Common myeloid progenitor, CD34-positive (primary cell): ENCODE data around the gene NMRK2. TPM values are rescaled to one million over a fixed set of nuclear protein-coding genes. Genes with fewer than 3 reads are reported as not detected.
A peak's percentile ranks its signal among the peaks of the same experiment; 100 is the strongest.
"Not testable (repeated sequence)": the region's sequence is repeated elsewhere in the genome, so short reads cannot be mapped to it uniquely, and the experiment has no call there.

Experiments used
- CTCF ChIA-PET: fragments of 350-600 bp; sonication (Branson Sonifier 250); formaldehyde crosslinking; loops from one replicate; lab custom pipeline; 2021; ENCODE audit warnings: antibody characterized with exemption; lab: Charles Lee
- POLR2A ChIA-PET: fragments of 350-600 bp; sonication (Branson Sonifier 250); formaldehyde crosslinking; loops from one replicate; lab custom pipeline; 2021; ENCODE audit warnings: antibody characterized with exemption; lab: Charles Lee
- DNase-seq, 3 donors: peaks; one replicate each; pipeline versions ENCODE4 v3.0.0 to v3.0.0-alpha.2; 2013
- H3K27ac ChIP-seq, 2 experiments: 1 replicate in 1 of 2; 2 replicates in 1 of 2; pipeline ENCODE4 v1.7.0; 2013; ENCODE audit warnings: inconsistent platforms in 2 of 2, low read length in 2 of 2, mild to moderate bottlenecking in 2 of 2, low read depth in 1 of 2, moderate library complexity in 1 of 2; ENCODE audit not compliant: severe bottlenecking in 2 of 2, insufficient read depth in 1 of 2, poor library complexity in 1 of 2
- H3K27me3 ChIP-seq, 5 experiments: replicated peaks in 2 of 5; 1 replicate in 3 of 5; 2 replicates in 2 of 5; pipeline versions ENCODE4 v1.6.1 to v1.7.0; 2013; ENCODE audit warnings: low read length in 4 of 5, mild to moderate bottlenecking in 2 of 5, moderate library complexity in 2 of 5, inconsistent platforms in 1 of 5; ENCODE audit not compliant: insufficient read depth in 5 of 5, control insufficient read depth in 4 of 5
- H3K36me3 ChIP-seq, 4 experiments: 1 replicate in 2 of 4; 2 replicates in 2 of 4; pipeline versions ENCODE4 v1.6.1 to v1.7.0; 2013; ENCODE audit warnings: low read length in 3 of 4, control low read depth in 1 of 4, mild to moderate bottlenecking in 1 of 4; ENCODE audit not compliant: control insufficient read depth in 4 of 4, insufficient read depth in 4 of 4
- H3K4me1 ChIP-seq, 4 experiments: 1 replicate in 3 of 4; 2 replicates in 1 of 4; pipeline versions ENCODE4 v1.6.1 to v1.7.1; 2013; ENCODE audit warnings: low read length in 3 of 4, mild to moderate bottlenecking in 3 of 4, control low read depth in 1 of 4, inconsistent platforms in 1 of 4, moderate library complexity in 1 of 4; ENCODE audit not compliant: control insufficient read depth in 4 of 4, insufficient read depth in 4 of 4; ENCODE audit errors: control extremely low read depth in 1 of 4
- H3K4me3 ChIP-seq, 7 experiments: 1 replicate in 4 of 7; 2 replicates in 3 of 7; pipeline versions ENCODE4 v1.5.1 to v1.7.0; 2013; ENCODE audit warnings: mild to moderate bottlenecking in 7 of 7, low read length in 6 of 7, moderate library complexity in 6 of 7, inconsistent platforms in 2 of 7, low read depth in 2 of 7, control low read depth in 1 of 7; ENCODE audit not compliant: insufficient read depth in 4 of 7, control insufficient read depth in 1 of 7; ENCODE audit errors: extremely low read depth in 1 of 7
- H3K9me3 ChIP-seq, 5 experiments: 1 replicate in 4 of 5; 2 replicates in 1 of 5; pipeline versions ENCODE4 v1.6.1 to v1.7.1; 2013; ENCODE audit warnings: low read length in 4 of 5, mild to moderate bottlenecking in 2 of 5, inconsistent platforms in 1 of 5, low read depth in 1 of 5, moderate library complexity in 1 of 5; ENCODE audit not compliant: control insufficient read depth in 4 of 5, insufficient read depth in 2 of 5; ENCODE audit errors: control extremely low read depth in 1 of 5
- WGBS: methylation state at CpG from one replicate; pipeline ENCODE4 v1.1.5; 2013; ENCODE audit not compliant: insufficient coverage; 5-methylcytosine and 5-hydroxymethylcytosine counted together
- polyA plus RNA-seq: library from polyadenylated mRNA; unstranded; fragments of 120-200 nt; gene quantifications from one replicate; pipeline ENCODE4 v1.2.1, GENCODE V29; 2013

NMRK2 gene
- polyA plus RNA-seq = 0.07 TPM

GRCh38 chr19:3932931-3933810 is at the start of gene NMRK2:
NMRK2 (plus strand) TSS chr19:3933069; CDS start chr19:3933672, 603 bp downstream.
- peaks cover 0 to 7% (median 2%) of the 10 kb centered on the region in 4 experiments for H3K4me1 ChIP-seq
- ChIA-PET POLR2A (no interaction called here), CTCF (no interaction called here)
- H3K4me3 ChIP-seq = peak within 1 kb of the TSS in 1 of 7 experiments; percentile 7
- H3K27me3 ChIP-seq = peaks cover 0 to 44% (median 5%) of the 10 kb centered on the region in 5 experiments
- H3K9me3 ChIP-seq = peaks cover 0 to 5% (median 0%) of the 10 kb centered on the region in 5 experiments
- peak in 2 of 3 donors; percentile 27 to 48 for DNase-seq
- H3K27ac ChIP-seq = no peak within 1 kb of the TSS
- H3K36me3 ChIP-seq = no peaks in the 10 kb centered on the region
- 3% methylated on average over 44 of the region's 51 CpGs for WGBS

GRCh38 chr19:3890591-3890990 is 42.3 kb upstream of the NMRK2 start:
- no peaks in the 10 kb centered on the region for H3K36me3 ChIP-seq
- H3K4me1 ChIP-seq = no peaks in the 10 kb centered on the region
- CTCF ChIA-PET = no interaction called here
- no peak for DNase-seq
- 88% methylated on average over 14 of the region's 17 CpGs for WGBS
- H3K4me3 ChIP-seq = no peak overlapping the region
- POLR2A ChIA-PET = no interaction called here
- H3K27me3 ChIP-seq = no peaks in the 10 kb centered on the region
- no peaks in the 10 kb centered on the region for H3K9me3 ChIP-seq
- no peak overlapping the region for H3K27ac ChIP-seq

GRCh38 chr19:3893509-3894179 is 39.2 kb upstream of the NMRK2 start:
- Histone ChIP-seq H3K4me1 (no peaks in the 10 kb centered on the region), H3K27ac (no peak overlapping the region), H3K9me3 (peaks cover 2 to 5% (median 3%) of the 10 kb centered on the region in 5 experiments), H3K4me3 (no peak overlapping the region), H3K36me3 (no peaks in the 10 kb centered on the region), H3K27me3 (no peaks in the 10 kb centered on the region)
- POLR2A ChIA-PET = interaction anchor here (0.7 kb wide), 1 partner anchor 15 kb away, joined by 3 read pairs; no protein-coding TSS in a partner anchor
- 90% methylated on average over 12 of the region's 12 CpGs for WGBS
- CTCF ChIA-PET = interaction anchor here (1.0 to 1.3 kb wide), 2 partner anchors 9 to 57 kb away, joined by 3 read pairs; no protein-coding TSS in a partner anchor
- DNase-seq = no peak

GRCh38 chr19:3894959-3895358 is 37.9 kb upstream of the NMRK2 start:
- H3K27me3 ChIP-seq, H3K36me3 ChIP-seq, H3K4me1 ChIP-seq, H3K9me3 ChIP-seq, H3K4me3 ChIP-seq, H3K27ac ChIP-seq, POLR2A ChIA-PET, DNase-seq: not testable (repeated sequence)
- 94% methylated on average over 4 of the region's 5 CpGs for WGBS
- CTCF ChIA-PET = interaction anchor here (0.6 kb wide), 1 partner anchor 21 kb away, joined by 3 read pairs; no protein-coding TSS in a partner anchor

GRCh38 chr19:3895788-3896187 is 37.1 kb upstream of the NMRK2 start:
- DNase-seq = no peak
- WGBS = no CpG with 5 or more reads among the region's 5 CpGs
- no peak overlapping the region for H3K4me3 ChIP-seq
- ChIA-PET CTCF (no interaction called here), POLR2A (no interaction called here)
- H3K4me1 ChIP-seq = no peaks in the 10 kb centered on the region
- no peaks in the 10 kb centered on the region for H3K27me3 ChIP-seq
- peaks cover 2 to 6% (median 3%) of the 10 kb centered on the region in 5 experiments for H3K9me3 ChIP-seq
- H3K27ac ChIP-seq = no peak overlapping the region
- H3K36me3 ChIP-seq = no peaks in the 10 kb centered on the region

GRCh38 chr19:3897936-3898335 is 34.9 kb upstream of the NMRK2 start:
- peak in 2 of 3 donors; percentile 19 to 37 for DNase-seq
- Histone ChIP-seq H3K4me1 (no peaks in the 10 kb centered on the region), H3K4me3 (no peak overlapping the region), H3K27ac (no peak overlapping the region), H3K9me3 (peaks cover 2 to 6% (median 3%) of the 10 kb centered on the region in 5 experiments), H3K36me3 (no peaks in the 10 kb centered on the region), H3K27me3 (peaks cover 0 to 2% (median 0%) of the 10 kb centered on the region in 5 experiments)
- 33% methylated on average over 3 of the region's 4 CpGs for WGBS
- POLR2A ChIA-PET = no interaction called here
- CTCF ChIA-PET = no interaction called here
